Motor neuron (in vitro differentiated cells): ENCODE measurements around the gene GPRIN1. TPM values are rescaled to one million over a fixed set of nuclear protein-coding genes. Genes with fewer than 3 reads are reported as not detected.

Experiments used
- ATAC-seq, 8 experiments: fragments of 200-7000 bp; cut with Tn5 transposase; replicated peaks in 6 of 8; 2 replicates each; pipeline ENCODE4 v1.8.0; 2021; ENCODE audit warnings: mild to moderate bottlenecking in 8 of 8, moderate library complexity in 8 of 8
- H3K27ac ChIP-seq, 2 donors: fragments of 250-450 bp; sonication (Bioruptor Pico); 2 replicates each; pipeline ENCODE4 v1.9.0; 2021; ENCODE audit warnings: antibody characterized with exemption in 2 of 2, mild to moderate bottlenecking in 2 of 2, moderate library complexity in 1 of 2
- H3K4me1 ChIP-seq, 2 donors: fragments of 250-450 bp; sonication (Bioruptor Pico); replicated peaks in 1 of 2; 2 replicates each; pipeline ENCODE4 v1.6.1; 2021; ENCODE audit warnings: antibody characterized with exemption in 2 of 2, mild to moderate bottlenecking in 2 of 2, moderate library complexity in 1 of 2
- H3K4me3 ChIP-seq, 5 donors: fragments of 250-450 bp; sonication (Bioruptor Pico); 2 replicates each; pipeline ENCODE4 v1.9.0; 2021; ENCODE audit warnings: antibody characterized with exemption in 5 of 5, mild to moderate bottlenecking in 5 of 5, moderate library complexity in 4 of 5
- WGBS, 10 experiments: fragments of 450-650 bp; shearing (Covaris generic); methylation state at CpG; one replicate each; pipeline ENCODE4 v1.0.0; 2022; 5-methylcytosine and 5-hydroxymethylcytosine counted together
- in situ Hi-C, 9 experiments: fragments of 400-800 bp; cut with MboI; loops; one replicate each; pipeline ENCODE4 v1.15.0; 2021; ENCODE audit warnings: low sequenced_read_pairs in 9 of 9, low pct_unique_long_range_greater_than_20kb in 2 of 9; ENCODE audit not compliant: unreplicated experiment in 9 of 9
- total RNA-seq, 8 experiments: library from RNA; unstranded; fragments of 300-600 nt; gene quantifications; 2 replicates each; pipeline versions ENCODE4 v1.2.3 to v1.2.4, GENCODE V29; 2022

GPRIN1 gene
- total RNA-seq, 8 experiments from 2014 or later, result 1.1 to 39.6 (median 29.2) TPM

DNA sequence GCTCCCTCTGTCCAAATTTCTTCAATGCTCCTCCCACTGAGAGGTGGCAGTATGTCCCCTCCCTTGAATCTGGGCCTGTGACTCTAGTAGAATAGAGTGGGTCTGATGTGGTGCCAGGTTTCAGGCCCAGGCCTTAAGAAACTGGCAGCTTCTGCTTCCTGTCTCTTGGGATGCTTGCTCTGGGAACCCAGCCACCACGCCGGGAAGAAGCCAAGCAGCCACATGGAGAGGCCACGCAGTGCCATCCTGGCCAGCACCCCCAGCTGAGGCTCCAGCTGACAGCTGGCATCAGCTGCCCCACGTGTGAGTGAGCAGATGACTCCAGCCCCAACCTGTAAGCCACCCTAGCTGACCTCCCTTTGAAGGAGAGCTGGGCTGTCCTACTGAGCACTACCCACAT, 30.0 kb upstream of the GPRIN1 start:
- no peak for ATAC-seq
- in situ Hi-C loops, result loop anchor here in 1 of 9 experiments (25.0 kb wide), 1 partner anchor 903 kb away; no protein-coding TSS in a partner anchor
- no peak overlapping the region for H3K27ac ChIP-seq

DNA sequence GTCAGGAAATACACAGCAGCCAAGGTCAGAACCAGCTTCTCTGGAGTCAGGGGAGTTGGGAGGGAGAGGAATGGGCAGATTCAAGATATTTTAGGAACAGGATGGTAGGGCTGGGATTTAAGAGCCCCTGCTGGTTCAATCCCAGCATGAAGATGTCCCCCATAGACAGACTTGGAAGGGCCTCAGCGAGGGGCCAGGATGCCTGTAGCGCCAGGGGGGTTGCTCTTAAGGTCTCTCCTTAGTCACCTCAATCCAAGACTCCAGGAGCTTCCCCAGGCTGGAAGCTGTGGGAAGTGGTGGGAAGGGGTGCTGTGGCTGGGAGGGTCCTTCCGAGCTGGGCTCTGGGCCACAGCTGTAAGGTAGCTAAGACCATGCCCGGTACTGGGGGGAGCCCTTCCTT, 29.3 kb upstream of the GPRIN1 start:
- no peak overlapping the region for H3K27ac ChIP-seq
- H3K4me3 ChIP-seq, result no peak overlapping the region
- no peak for ATAC-seq
- in situ Hi-C loops, result loop anchor here in 1 of 9 experiments (25.0 kb wide), 1 partner anchor 902 kb away; no protein-coding TSS in a partner anchor
- 13 to 65% (median 50%) methylated on average over 1 to 2 of the region's 4 CpGs; no CpG with 5 or more reads in 5 of the 10 experiments for WGBS, 10 experiments
- no peaks in the 10 kb centered on the region for H3K4me1 ChIP-seq

More for the DNA sequence above, 30.0 kb upstream of the GPRIN1 start:
- 0 to 100% (median 11%) methylated on average over 1 to 3 of the region's 4 CpGs; no CpG with 5 or more reads in 6 of the 10 experiments for WGBS, 10 experiments
- H3K4me1 ChIP-seq, result no peaks in the 10 kb centered on the region
- H3K4me3 ChIP-seq, result no peak overlapping the region

DNA sequence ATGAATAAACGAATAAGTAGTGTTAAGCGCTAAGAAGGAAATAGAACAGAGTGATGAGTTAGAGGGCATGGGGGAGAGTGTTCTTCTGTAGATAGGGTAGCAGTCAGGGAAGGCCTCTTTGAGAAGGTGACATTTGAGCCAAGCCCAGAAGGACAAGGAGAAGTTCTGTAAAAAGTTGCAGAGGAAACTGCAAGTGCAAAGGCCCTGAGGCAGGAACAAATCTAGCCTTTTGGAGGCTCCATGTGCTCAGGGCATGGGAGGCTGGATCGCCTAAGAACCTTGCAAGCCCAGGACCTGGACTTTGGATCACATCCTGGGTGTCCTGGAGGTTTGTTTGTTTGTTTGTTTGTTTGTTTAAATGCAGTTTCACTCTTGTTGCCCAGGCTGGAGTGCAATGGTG, 28.5 kb upstream of the GPRIN1 start:
- H3K4me1 ChIP-seq, result no peaks in the 10 kb centered on the region
- no peak for ATAC-seq
- H3K4me3 ChIP-seq, result no peak overlapping the region
- no peak overlapping the region for H3K27ac ChIP-seq
- WGBS, 10 experiments, result 40 to 100% (median 88%) methylated on average over 1 to 3 of the region's 3 CpGs
- in situ Hi-C loops, result loop anchor here in 1 of 9 experiments (25.0 kb wide), 1 partner anchor 901 kb away; no protein-coding TSS in a partner anchor

DNA sequence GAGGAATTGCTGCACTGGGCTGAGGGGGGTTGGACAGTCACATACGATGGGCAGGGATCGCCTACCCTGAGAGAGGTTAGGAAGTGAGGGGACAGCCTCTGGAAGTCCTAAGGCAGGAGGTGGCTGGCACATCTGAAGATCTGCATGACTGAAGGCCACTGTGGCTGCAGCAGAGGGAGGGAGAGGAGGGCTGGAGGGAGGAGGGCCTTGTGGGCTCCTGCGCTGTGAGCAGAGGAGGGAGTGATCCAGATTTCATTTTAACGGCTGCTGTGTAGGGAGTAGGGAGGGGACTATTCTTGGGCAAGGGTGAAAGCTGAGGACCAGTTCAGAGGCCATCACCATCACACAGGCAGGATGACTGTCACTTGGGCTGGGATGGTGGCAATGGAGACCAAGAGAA, 27.6 kb upstream of the GPRIN1 start:
- peak in 2 of 8 experiments; percentile 15 to 32 for ATAC-seq
- in situ Hi-C loops, result loop anchor here in 1 of 9 experiments (25.0 kb wide), 1 partner anchor 900 kb away; no protein-coding TSS in a partner anchor
- H3K4me3 ChIP-seq, result no peak overlapping the region
- whole genome bisulfite sequencing, 10 experiments, result 10 to 80% (median 27%) methylated on average over 1 to 4 of the region's 4 CpGs; no CpG with 5 or more reads in 5 of the 10 experiments
- H3K27ac ChIP-seq, result no peak overlapping the region
- H3K4me1 ChIP-seq, result no peaks in the 10 kb centered on the region

DNA sequence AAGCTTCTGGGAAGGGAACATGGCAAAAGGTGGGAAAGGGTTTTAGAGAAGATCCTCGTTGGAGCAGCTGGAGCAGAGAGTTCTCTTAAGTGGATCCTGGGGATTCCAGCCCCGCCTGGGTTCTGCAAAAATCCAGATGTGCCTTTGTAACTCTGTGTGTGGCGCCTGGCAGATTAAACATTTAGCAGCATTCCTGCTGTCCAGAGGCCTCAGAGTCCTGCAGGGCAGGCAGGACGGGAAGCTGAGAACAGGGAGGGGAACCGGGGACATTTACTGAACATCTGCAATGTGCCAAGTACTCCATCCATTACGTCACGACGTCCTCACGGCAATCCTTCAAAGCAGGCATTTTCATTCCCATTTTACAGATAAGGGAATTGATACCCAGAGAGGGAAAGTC, 26.5 kb upstream of the GPRIN1 start:
- no peak overlapping the region for H3K4me3 ChIP-seq
- in situ Hi-C loops, result loop anchor here in 1 of 9 experiments (25.0 kb wide), 1 partner anchor 899 kb away; no protein-coding TSS in a partner anchor
- no peak overlapping the region for H3K27ac ChIP-seq
- 0 to 69% (median 28%) methylated on average over 2 to 8 of the region's 9 CpGs; no CpG with 5 or more reads in 2 of the 10 experiments for WGBS, 10 experiments
- H3K4me1 ChIP-seq, result no peaks in the 10 kb centered on the region
- ATAC-seq, result peak in 3 of 8 experiments; percentile 43 to 81 (median 50)

DNA sequence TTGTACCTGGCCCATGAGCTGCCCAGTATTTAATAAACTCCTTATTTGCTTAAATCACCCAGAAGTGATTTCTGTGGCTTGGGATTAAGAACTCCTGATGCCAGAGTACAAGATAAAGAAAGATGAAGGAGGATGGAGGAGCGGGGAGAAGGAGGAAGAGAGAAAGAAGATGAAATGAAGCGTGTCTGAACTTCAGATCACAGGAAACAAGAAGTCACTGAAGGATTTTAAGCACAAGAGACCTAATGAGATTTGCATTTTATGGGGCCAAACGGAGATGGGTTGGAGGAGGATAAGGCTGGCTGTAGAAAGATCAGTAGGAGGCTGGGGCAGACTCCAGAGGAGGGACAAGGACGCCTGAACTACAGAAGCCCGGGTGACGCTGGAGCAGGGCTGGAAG, 23.6 kb upstream of the GPRIN1 start:
- no peak for ATAC-seq
- 0 to 50% (median 17%) methylated on average over 1 to 6 of the region's 6 CpGs; no CpG with 5 or more reads in 1 of the 10 experiments for WGBS, 10 experiments

DNA sequence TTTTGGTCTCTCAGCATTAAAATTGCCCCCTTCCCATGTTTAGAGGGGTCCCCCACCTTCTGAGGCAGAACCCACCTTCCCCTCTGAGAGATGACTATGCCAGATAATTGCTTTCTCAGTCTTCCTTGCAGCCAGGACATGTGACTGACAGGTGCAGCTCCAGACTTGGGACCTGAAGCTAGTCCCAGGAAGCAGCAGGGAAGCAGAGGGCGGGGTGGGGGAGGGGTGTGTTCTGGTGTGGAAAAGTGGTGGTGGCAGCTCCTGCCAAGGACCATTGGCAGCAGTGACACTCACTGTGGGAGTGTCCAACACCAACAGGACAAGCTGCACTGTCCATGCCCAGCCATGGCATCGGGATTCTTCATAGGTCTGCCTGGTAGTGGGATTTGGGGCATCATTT, 22.8 kb upstream of the GPRIN1 start:
- no peak overlapping the region for H3K4me3 ChIP-seq
- H3K4me1 ChIP-seq, result peaks cover 7 to 11% of the 10 kb centered on the region in 2 donors
- WGBS, 10 experiments, result 100% methylated on average over 1 of the region's 2 CpGs; no CpG with 5 or more reads in 9 of the 10 experiments
- H3K27ac ChIP-seq, result no peak overlapping the region
- no peak for ATAC-seq
- in situ Hi-C loops, result loop anchor here in 1 of 9 experiments (25.0 kb wide), 1 partner anchor 895 kb away; no protein-coding TSS in a partner anchor

More for the DNA sequence above, 23.6 kb upstream of the GPRIN1 start:
- no peak overlapping the region for H3K27ac ChIP-seq
- in situ Hi-C loops, result loop anchor here in 1 of 9 experiments (25.0 kb wide), 1 partner anchor 896 kb away; no protein-coding TSS in a partner anchor
- H3K4me3 ChIP-seq, result no peak overlapping the region
- peaks cover 7 to 11% of the 10 kb centered on the region in 2 donors for H3K4me1 ChIP-seq

DNA sequence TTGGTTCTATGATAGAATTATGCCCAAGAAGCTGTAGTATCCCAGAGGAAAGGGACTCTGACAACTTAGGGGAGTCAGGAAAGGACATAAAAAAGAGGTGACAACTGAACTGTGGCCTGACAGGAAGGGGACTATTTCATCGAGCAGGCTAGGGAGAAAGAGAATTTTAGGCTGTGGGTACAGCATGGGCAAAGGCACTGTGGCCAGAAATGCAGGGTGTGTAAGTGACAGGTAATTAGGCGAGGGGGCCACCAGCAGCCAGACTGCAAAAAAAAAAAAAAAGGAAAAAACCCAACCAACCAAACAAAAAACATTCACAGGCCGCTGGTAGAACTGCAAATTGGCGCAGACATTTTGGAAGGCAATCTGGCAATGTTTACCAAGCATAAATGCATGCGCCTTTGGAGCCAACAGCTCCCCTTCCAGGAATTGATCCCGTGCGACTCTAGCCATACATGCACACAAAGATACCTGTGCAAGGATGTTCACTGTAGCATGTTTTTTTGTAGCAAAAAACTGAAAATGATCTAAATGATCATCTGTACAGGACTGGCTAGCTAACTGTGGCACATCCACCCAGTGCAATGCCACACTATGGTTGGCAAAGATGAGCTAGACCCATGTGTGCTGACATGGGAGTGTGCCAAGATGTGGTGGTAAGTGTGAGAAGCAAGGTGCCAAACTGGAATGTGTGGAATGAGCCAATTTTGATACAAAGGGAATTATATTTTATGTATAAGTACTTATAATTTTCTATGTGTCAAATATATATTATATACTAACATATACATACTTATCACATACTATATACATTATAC, 21.6 kb upstream of the GPRIN1 start:
- WGBS, 10 experiments, result 40 to 88% (median 63%) methylated on average over 1 to 6 of the region's 7 CpGs
- no peak for ATAC-seq
- H3K4me3 ChIP-seq, result peak overlapping the region in 3 of 5 donors; percentile 47 to 54 (median 51)
- in situ Hi-C loops, result loop anchor here in 1 of 9 experiments (25.0 kb wide), 1 partner anchor 894 kb away; no protein-coding TSS in a partner anchor
- H3K4me1 ChIP-seq, result peaks cover 7 to 11% of the 10 kb centered on the region in 2 donors
- H3K27ac ChIP-seq, result no peak overlapping the region

DNA sequence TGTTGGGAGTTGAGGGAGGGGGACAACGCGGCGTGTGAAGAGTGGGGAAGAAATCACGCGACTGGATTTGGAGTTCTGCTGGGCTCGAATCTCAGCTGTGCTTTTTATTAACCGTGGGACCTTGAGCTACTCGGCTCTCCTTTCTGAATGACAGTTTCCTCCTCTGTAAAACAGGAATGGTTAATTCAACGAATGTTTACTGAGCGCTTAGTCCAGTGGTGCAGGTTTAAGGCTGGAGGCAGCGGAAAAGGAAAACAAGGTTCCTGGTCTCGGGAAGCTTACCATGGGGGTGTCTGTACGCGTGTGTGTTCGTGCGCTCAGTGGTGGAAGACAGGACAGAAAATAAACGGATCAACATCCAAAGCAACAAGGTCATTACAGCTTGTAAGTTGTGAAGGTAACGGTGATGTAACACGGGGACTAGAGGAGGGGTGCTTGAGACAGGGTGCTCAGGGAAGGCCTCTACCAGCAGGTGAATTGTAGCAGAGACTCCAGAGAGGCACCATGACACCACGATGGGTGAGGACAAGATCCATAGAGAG, 20.8 kb upstream of the GPRIN1 start:
- 0 to 52% (median 8%) methylated on average over 1 to 10 of the region's 20 CpGs; no CpG with 5 or more reads in 1 of the 10 experiments for WGBS, 10 experiments
- no peak overlapping the region for H3K27ac ChIP-seq
- H3K4me1 ChIP-seq, result peaks cover 11 to 13% of the 10 kb centered on the region in 2 donors
- peak overlapping the region; percentile 36 to 54 (median 47) for H3K4me3 ChIP-seq
- in situ Hi-C loops, result loop anchor here in 1 of 9 experiments (25.0 kb wide), 1 partner anchor 893 kb away; no protein-coding TSS in a partner anchor
- ATAC-seq, result peak in 5 of 8 experiments; percentile 10 to 36 (median 16)

DNA sequence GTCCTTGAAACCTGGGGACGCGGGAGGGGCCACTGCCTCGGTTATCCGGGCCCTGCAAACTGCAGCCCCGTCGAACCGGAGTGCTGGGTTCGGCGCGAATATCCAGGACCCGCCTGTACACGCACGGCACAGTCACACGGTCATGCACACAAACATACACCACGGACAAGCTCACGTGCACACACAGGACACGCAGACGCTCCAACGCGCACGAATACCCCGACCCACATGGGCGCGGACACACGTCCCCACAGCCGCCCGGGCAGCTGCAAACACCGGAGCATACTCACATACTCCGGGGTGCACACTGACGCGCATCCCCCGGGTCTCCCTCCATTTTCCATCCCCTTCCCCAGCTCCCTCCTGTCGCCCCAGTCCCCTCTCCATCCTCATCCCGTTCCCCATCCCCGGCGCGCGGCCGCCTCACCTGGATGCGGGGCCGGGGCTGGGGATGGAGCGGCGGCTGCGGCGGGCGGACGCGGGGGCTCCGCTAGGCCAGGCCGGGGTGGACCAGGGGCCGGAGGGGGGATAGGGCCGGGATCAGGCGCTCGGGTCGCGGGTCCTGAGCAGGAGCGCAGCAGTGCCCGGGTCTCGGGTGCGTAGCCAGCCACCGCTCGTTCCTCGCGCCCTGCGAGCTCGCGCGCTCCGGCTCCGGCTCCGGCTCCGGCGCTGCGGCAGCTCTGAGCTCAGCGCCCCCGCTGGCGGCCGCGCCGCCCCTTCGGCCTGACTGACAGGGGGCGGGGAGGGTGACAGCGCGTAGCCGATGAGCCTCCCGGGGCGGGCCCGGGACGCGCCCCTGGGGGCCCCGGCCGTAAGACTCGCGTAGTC, 20.1 kb upstream of the GPRIN1 start, which contains the start of the genes EIF4E1B and SNCB:
Gene EIF4E1B, plus strand, starts transcription at position 823 of the 828 bp plus-strand sequence. CDS start 12,113 bp downstream, outside the sequence.
Gene SNCB, minus strand, starts transcription at position 682 of the 828 bp plus-strand sequence. CDS start 880 bp downstream, outside the sequence.
- no peak within 1 kb of the TSS for H3K27ac ChIP-seq
- H3K4me3 ChIP-seq, result peak within 1 kb of the TSS; percentile 36 to 54 (median 47)
- in situ Hi-C loops, result loop anchor here in 1 of 9 experiments (25.0 kb wide), 1 partner anchor 893 kb away; no protein-coding TSS in a partner anchor
- WGBS, 10 experiments, result 7% methylated on average over 3 of the region's 94 CpGs; no CpG with 5 or more reads in 9 of the 10 experiments
- H3K4me1 ChIP-seq, result peaks cover 11 to 13% of the 10 kb centered on the region in 2 donors
- peak; percentile 86 to 96 (median 89) for ATAC-seq

DNA sequence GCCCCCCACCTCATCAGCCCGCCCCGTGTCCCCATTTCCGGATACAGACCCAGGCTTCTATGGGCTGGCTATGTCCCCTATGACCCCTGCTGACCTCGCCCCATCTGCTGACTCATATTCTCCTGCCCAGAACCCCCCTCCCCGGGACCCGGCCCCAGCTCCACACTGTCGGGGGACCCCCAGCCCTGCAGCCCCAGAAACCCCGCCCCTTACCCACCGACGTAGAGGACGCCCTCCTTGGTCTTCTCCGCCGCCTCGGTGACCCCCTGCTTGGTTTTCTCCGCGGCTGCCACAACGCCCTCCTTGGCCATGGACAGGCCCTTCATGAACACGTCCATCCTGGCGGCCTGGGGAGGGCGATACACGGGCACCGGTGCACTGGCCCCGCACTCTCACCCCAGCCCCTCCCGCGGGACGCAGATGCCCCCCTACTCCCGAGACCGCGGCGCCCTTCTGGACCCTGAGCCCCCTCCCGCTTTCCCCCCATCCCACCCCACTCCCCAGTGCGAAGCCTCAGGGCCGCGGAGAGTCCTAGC, 19.4 kb upstream of the GPRIN1 start:
- ATAC-seq, result no peak
- 12% methylated on average over 5 of the region's 34 CpGs; no CpG with 5 or more reads in 9 of the 10 experiments for WGBS, 10 experiments

More for the DNA sequence above, 19.4 kb upstream of the GPRIN1 start:
- Histone ChIP-seq H3K4me1 (peaks cover 11 to 13% of the 10 kb centered on the region in 2 donors), H3K4me3 (peak overlapping the region; percentile 36 to 54 (median 47)), H3K27ac (no peak overlapping the region)
- in situ Hi-C loops, result loop anchor here in 1 of 9 experiments (25.0 kb wide), 1 partner anchor 892 kb away; no protein-coding TSS in a partner anchor
